Endothelial cell (in vitro differentiated cells): ENCODE data around the gene KCNJ5. TPM values are rescaled to one million over a fixed set of nuclear protein-coding genes. Genes with fewer than 3 reads are reported as not detected.

Experiments used
- DNase-seq: peaks from one replicate; pipeline ENCODE4 v3.0.0; 2021; ENCODE audit warnings: low spot score
- H3K27ac Mint-ChIP-seq: one replicate; pipeline ENCODE4 v1.8.0; 2021; ENCODE audit warnings: mixed read lengths, inconsistent platforms; ENCODE audit not compliant: unreplicated experiment
- H3K27me3 Mint-ChIP-seq: one replicate; pipeline ENCODE4 v1.8.0; 2021; ENCODE audit warnings: mild to moderate bottlenecking, moderate library complexity, mixed read lengths, inconsistent platforms; ENCODE audit not compliant: unreplicated experiment
- H3K36me3 Mint-ChIP-seq: one replicate; pipeline ENCODE4 v1.8.0; 2021; ENCODE audit warnings: mild to moderate bottlenecking, low read depth, mixed read lengths, inconsistent platforms; ENCODE audit not compliant: unreplicated experiment
- H3K4me1 Mint-ChIP-seq: one replicate; pipeline ENCODE4 v1.8.0; 2021; ENCODE audit warnings: mild to moderate bottlenecking, mixed read lengths, inconsistent platforms; ENCODE audit not compliant: unreplicated experiment
- H3K4me3 Mint-ChIP-seq: one replicate; pipeline ENCODE4 v1.8.0; 2021; ENCODE audit warnings: mild to moderate bottlenecking, mixed read lengths, inconsistent platforms; ENCODE audit not compliant: unreplicated experiment
- H3K9me3 Mint-ChIP-seq: one replicate; pipeline ENCODE4 v1.8.0; 2021; ENCODE audit warnings: mixed read lengths, inconsistent platforms; ENCODE audit not compliant: unreplicated experiment
- total RNA-seq: library from RNA; stranded (reverse); fragmentation: NEBNext Ultra II Directional; extraction: Animal tissue kit (Norgen Biotek cat#: 25700); gene quantifications from one replicate; pipeline ENCODE4 v1.2.1, GENCODE V29; 2021; ENCODE audit not compliant: unreplicated experiment
- TF ChIP-seq, protein P1 (sequence below): fragments of 200-600 bp; sonication (generic); IDR thresholded peaks from one replicate; pipeline ENCODE4 v1.5.0; 2021; ENCODE audit warnings: antibody characterized with exemption; ENCODE audit not compliant: unreplicated experiment

The KCNJ5 gene
- total RNA-seq, 1 donor from 2014 or later = 0.05 TPM

DNA sequence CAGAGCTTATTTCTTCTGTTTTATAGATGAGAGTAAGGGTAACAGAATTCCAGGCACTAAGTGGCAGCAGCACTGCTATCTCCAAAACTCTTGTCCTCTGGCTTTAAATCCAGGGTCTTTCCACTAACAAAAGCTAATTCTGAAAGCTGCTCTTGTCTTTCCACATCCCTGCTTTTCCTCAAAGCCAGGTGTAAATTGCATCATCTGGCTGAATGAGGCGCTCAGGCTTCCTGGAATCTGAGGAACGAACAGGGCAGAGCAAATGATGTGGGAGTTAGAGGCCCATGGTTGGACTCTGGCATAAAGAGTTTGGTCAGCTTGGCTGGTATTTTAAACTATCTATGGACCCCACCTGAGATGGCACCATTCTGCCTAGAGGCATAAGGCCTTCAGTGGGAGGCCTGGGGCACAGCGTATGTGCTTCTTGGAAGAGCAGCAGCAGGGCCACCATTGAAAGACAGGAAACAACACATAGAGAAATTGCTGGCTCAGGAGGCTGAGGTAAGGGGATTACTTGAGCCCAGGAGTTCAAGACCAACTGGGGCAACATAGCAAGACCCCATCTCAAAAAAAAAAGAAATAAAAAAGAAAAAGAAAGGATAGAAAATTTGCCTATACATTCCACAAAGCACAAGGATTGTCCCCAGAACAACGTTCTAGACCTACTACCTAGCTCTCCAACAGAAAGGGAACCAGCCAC, 1.9 kb downstream of the KCNJ5 start:
- no peak for DNase-seq
- H3K27ac Mint-ChIP-seq = no peak overlapping the region
- H3K4me1 Mint-ChIP-seq = peaks cover 4% of the 10 kb centered on the region
- no peak overlapping the region for H3K4me3 Mint-ChIP-seq
- no peaks in the 10 kb centered on the region for H3K9me3 Mint-ChIP-seq
- H3K27me3 Mint-ChIP-seq = peaks cover 14% of the 10 kb centered on the region
- H3K36me3 Mint-ChIP-seq = no peaks in the 10 kb centered on the region
- TF ChIP-seq, protein P1, sequence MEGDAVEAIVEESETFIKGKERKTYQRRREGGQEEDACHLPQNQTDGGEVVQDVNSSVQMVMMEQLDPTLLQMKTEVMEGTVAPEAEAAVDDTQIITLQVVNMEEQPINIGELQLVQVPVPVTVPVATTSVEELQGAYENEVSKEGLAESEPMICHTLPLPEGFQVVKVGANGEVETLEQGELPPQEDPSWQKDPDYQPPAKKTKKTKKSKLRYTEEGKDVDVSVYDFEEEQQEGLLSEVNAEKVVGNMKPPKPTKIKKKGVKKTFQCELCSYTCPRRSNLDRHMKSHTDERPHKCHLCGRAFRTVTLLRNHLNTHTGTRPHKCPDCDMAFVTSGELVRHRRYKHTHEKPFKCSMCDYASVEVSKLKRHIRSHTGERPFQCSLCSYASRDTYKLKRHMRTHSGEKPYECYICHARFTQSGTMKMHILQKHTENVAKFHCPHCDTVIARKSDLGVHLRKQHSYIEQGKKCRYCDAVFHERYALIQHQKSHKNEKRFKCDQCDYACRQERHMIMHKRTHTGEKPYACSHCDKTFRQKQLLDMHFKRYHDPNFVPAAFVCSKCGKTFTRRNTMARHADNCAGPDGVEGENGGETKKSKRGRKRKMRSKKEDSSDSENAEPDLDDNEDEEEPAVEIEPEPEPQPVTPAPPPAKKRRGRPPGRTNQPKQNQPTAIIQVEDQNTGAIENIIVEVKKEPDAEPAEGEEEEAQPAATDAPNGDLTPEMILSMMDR = no peak

DNA sequence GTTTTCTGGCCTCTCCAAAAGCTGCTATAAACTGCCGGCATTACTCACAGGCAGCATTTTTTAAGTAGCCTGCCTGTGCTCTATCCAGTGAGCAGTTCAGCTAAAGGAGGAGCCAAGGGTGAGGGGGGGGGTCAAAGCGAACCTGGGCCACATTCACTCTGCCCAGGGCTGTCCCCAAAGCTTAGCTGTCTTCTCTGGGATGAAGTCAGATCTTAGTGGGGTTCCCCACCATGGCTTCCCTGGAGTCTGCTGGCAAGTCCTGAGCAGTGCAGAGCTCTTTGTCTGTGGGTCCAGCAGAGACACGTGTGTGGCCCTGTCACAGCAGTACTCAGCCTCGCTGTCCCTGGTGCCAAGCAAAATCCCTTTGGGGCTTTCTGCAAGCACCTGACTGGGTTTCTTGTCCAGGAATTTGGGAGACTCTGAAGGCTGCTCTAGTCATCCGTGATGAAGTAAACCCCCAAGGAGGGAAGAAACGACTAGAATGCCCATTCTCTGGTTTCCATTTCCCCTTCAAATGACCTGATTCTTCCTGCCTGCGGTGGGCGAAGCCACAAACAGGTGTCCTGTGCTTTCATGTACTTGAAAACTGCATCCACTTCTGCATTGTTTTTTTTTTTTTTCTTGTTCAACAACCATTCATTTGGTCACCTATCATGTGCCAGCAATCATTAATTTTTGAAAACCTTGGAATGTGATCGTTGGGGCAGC, 2.6 kb downstream of the KCNJ5 start:
- no peak for DNase-seq
- TF ChIP-seq, protein P1 = no peak
- H3K9me3 Mint-ChIP-seq = no peaks in the 10 kb centered on the region
- H3K27me3 Mint-ChIP-seq = peaks cover 10% of the 10 kb centered on the region
- H3K4me3 Mint-ChIP-seq = no peak overlapping the region
- no peaks in the 10 kb centered on the region for H3K36me3 Mint-ChIP-seq
- H3K27ac Mint-ChIP-seq = no peak overlapping the region
- H3K4me1 Mint-ChIP-seq = peaks cover 4% of the 10 kb centered on the region

DNA sequence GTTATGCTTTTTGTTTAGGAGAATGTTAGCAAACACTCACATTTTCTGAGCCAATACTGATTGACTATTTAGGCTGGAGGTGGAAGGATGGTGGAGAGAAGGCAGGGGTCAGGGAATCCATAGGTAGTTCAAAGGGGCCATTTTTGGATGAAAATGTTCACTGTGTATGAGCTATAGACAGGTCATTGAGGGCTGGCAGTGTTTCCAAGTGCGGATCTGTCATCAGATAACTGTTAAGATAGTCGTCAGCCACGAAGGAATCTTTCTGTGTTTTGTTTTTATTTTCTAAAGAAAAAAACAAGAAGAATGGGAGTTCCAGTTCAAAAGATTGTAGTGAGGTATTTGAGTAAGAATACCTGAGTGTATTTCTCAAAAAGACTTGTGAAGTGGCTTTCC, 3.1 kb downstream of the KCNJ5 start:
- Mint-ChIP-seq H3K27me3 (peaks cover 10% of the 10 kb centered on the region), H3K4me1 (peaks cover 4% of the 10 kb centered on the region), H3K9me3 (no peaks in the 10 kb centered on the region), H3K27ac (no peak overlapping the region), H3K4me3 (no peak overlapping the region), H3K36me3 (no peaks in the 10 kb centered on the region)
- TF ChIP-seq, protein P1 = no peak
- no peak for DNase-seq

DNA sequence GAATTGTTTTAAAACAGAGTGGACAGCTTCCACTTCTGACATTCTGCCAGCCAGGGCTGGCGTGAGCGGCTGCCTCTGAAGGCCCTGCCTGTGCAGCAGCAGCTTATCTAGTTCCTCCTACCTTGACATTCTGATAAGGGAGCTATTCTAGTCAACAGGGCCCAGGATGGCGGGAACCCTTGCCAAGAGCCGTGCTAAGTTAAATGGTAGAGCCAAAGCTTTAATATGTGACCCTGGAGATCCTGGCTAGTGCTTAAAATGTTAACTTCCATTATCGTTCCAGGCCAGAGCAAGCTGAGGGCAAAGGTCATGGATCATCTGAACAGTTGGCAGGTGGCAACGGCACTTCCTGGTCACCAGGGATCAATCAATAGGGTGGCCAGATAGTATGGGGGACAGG, 3.5 kb downstream of the KCNJ5 start:
- Mint-ChIP-seq H3K27me3 (peaks cover 10% of the 10 kb centered on the region), H3K27ac (no peak overlapping the region), H3K9me3 (no peaks in the 10 kb centered on the region), H3K4me1 (peaks cover 4% of the 10 kb centered on the region), H3K4me3 (no peak overlapping the region), H3K36me3 (no peaks in the 10 kb centered on the region)
- TF ChIP-seq, protein P1 = no peak
- DNase-seq = no peak

DNA sequence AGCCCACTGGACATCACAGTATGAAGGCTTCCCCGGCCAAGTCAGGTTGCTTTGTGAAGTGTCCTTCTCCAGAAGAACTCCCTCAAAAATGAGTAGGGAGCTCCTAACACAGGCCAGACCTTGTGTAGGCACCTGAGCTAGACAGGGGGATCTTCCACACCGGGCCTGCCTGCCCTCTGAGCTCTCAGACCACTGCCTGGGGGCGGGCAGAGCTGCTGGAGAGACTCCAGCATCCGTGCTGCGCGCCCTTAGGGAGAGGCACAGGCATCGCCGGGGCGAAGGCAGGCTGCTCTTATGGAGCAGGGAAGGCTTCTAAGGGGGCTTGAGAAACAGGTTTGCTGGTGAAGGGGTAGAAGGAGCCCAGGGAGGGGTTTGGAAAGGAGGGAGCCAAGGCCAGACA, 4.4 kb downstream of the KCNJ5 start:
- no peak overlapping the region for H3K27ac Mint-ChIP-seq
- no peaks in the 10 kb centered on the region for H3K9me3 Mint-ChIP-seq

More for the DNA sequence above, 4.4 kb downstream of the KCNJ5 start:
- Mint-ChIP-seq H3K4me3 (no peak overlapping the region), H3K36me3 (no peaks in the 10 kb centered on the region), H3K4me1 (peaks cover 4% of the 10 kb centered on the region), H3K27me3 (peaks cover 10% of the 10 kb centered on the region)
- TF ChIP-seq, protein P1 = no peak
- DNase-seq = no peak
